K562 (cell line): ENCODE data around the gene ACTL6A. TPM values are rescaled to one million over a fixed set of nuclear protein-coding genes. Genes with fewer than 3 reads are reported as not detected.

Source experiments
- ATAC-seq: fragments of 200-7000 bp; cut with Tn5 transposase; 3 replicates; pipeline ENCODE4 v1.9.1; 2020; ENCODE audit warnings: moderate library complexity
- BruUV-seq: library from RNA; stranded (reverse); fragments of 400-500 nt; replicated peaks from 2 replicates; lab custom pipeline; 2021; lab: Mats Ljungman, UMichigan
- CTCF ChIA-PET: fragments of 300-600 bp; formaldehyde crosslinking; extraction: SDS; loops from one replicate; lab custom pipeline; 2021; ENCODE audit warnings: low intra/inter-chr PET ratio; lab: Yijun Ruan, JAX
- POLR2A ChIA-PET: fragments of 300-600, 350-650 bp; sonication (Branson Sonifier 250); formaldehyde crosslinking; extraction: SDS; loops from one replicate; lab custom pipeline; 2021; ENCODE audit warnings: antibody characterized with exemption, inconsistent platforms; lab: Yijun Ruan, JAX
- DNase-seq, 4 experiments: peaks; one replicate each; pipeline versions ENCODE4 v3.0.0 to v3.0.0-alpha.2; 2011 to 2018; ENCODE audit warnings: low spot score in 3 of 4, mixed read lengths in 3 of 4; ENCODE audit errors: extremely low read depth in 1 of 4
- FAIRE-seq: peaks from 2 replicates; lab custom pipeline; 2011; peaks lifted over from hg19 to GRCh38; lab: Jason Lieb, UNC
- H2AFZ ChIP-seq: 2 replicates; pipeline ENCODE4 v1.6.0; 2011; ENCODE audit warnings: low read depth, low read length, control low read depth, inconsistent platforms
- H3K27ac ChIP-seq: fragments of 200-600 bp; 3 replicates; pipeline ENCODE4 v1.8.0; 2011; ENCODE audit warnings: low read depth, mild to moderate bottlenecking, control low read depth, inconsistent platforms, low read length, moderate library complexity, mixed read lengths; ENCODE audit errors: extremely low read depth
- H3K27me3 ChIP-seq, 2 experiments: fragments of 300-600 bp in 1 of 2; 2 replicates in 1 of 2; 3 replicates in 1 of 2; pipeline versions ENCODE4 v1.6.0 to v1.8.0; 2011; ENCODE audit warnings: inconsistent platforms in 2 of 2, low read length in 2 of 2, mild to moderate bottlenecking in 1 of 2, mixed read lengths in 1 of 2, moderate library complexity in 1 of 2; ENCODE audit not compliant: control insufficient read depth in 2 of 2, insufficient read depth in 2 of 2
- H3K36me3 ChIP-seq: fragments of 300-600 bp; 3 replicates; pipeline ENCODE4 v1.8.0; 2011; ENCODE audit warnings: mild to moderate bottlenecking, low read length, inconsistent platforms; ENCODE audit not compliant: control insufficient read depth, insufficient read depth
- H3K4me1 ChIP-seq, 2 experiments: fragments of 200-600 bp in 1 of 2; replicated peaks in 1 of 2; 2 replicates in 1 of 2; 3 replicates in 1 of 2; pipeline versions ENCODE4 v1.5.1 to v1.8.0; 2011; ENCODE audit warnings: inconsistent platforms in 2 of 2, low read length in 2 of 2, mild to moderate bottlenecking in 1 of 2, mixed read lengths in 1 of 2, moderate library complexity in 1 of 2; ENCODE audit not compliant: control insufficient read depth in 2 of 2, insufficient read depth in 2 of 2
- H3K4me2 ChIP-seq: 2 replicates; pipeline ENCODE4 v1.6.1; 2011; ENCODE audit warnings: low read length, control low read depth, inconsistent platforms, mixed read lengths; ENCODE audit not compliant: insufficient read depth
- H3K4me3 ChIP-seq: fragments of 200-600 bp; sonication (generic), shearing (Covaris generic); 2 replicates; pipeline ENCODE4 v1.5.1; 2016; ENCODE audit warnings: control low read depth, inconsistent platforms
- H3K79me2 ChIP-seq: fragments of 200-600 bp; 3 replicates; pipeline ENCODE4 v1.8.0; 2011; ENCODE audit warnings: low read length, inconsistent platforms; ENCODE audit not compliant: control insufficient read depth, insufficient read depth
- H3K9ac ChIP-seq, 2 experiments: 2 replicates each; pipeline versions ENCODE4 v1.6.0 to v1.6.1; 2011; ENCODE audit warnings: low read depth in 2 of 2, low read length in 2 of 2, control low read depth in 1 of 2, inconsistent platforms in 1 of 2, mild to moderate bottlenecking in 1 of 2, mixed read lengths in 1 of 2; ENCODE audit not compliant: insufficient read depth in 1 of 2
- H3K9me1 ChIP-seq: one replicate; pipeline ENCODE4 v1.6.0; 2011; ENCODE audit warnings: inconsistent platforms, mild to moderate bottlenecking, low read length, moderate library complexity; ENCODE audit not compliant: control insufficient read depth, insufficient read depth
- H3K9me3 ChIP-seq: replicated peaks from 2 replicates; pipeline ENCODE4 v1.5.1; 2011; ENCODE audit warnings: low read depth, low read length, inconsistent platforms; ENCODE audit not compliant: control insufficient read depth, insufficient read depth
- H4K20me1 ChIP-seq: replicated peaks from 2 replicates; pipeline ENCODE4 v1.6.1; 2011; ENCODE audit warnings: low read length, inconsistent platforms, mixed read lengths; ENCODE audit not compliant: control insufficient read depth, insufficient read depth
- DMBX1 ChIP-seq: fragments of 250-450 bp; sonication (Bioruptor Pico); IDR thresholded peaks from 2 replicates; pipeline ENCODE4 v1.8.0; 2022; ENCODE audit warnings: inconsistent platforms, mild to moderate bottlenecking, moderate library complexity, borderline replicate concordance
- HDAC6 ChIP-seq: IDR thresholded peaks from 2 replicates; pipeline ENCODE4 v1.6.1; 2012; ENCODE audit warnings: low read depth, mild to moderate bottlenecking, control low read depth, inconsistent platforms, low read length, moderate library complexity
- HEY1 ChIP-seq: fragments of 250-450 bp; sonication (Bioruptor Pico); IDR thresholded peaks from 2 replicates; pipeline ENCODE4 v1.5.0; 2020; ENCODE audit warnings: mild to moderate bottlenecking, moderate library complexity, borderline replicate concordance
- MAFF ChIP-seq: IDR thresholded peaks from 2 replicates; pipeline ENCODE4 v1.6.1; 2012; ENCODE audit warnings: low read length, improper control_type of control experiment
- SFPQ ChIP-seq: fragments of 200-400 bp; formaldehyde crosslinking; IDR thresholded peaks from 2 replicates; pipeline ENCODE4 v1.6.1; 2017; ENCODE audit warnings: mild to moderate bottlenecking, low read depth, low read length, moderate library complexity
- TCF7L2 ChIP-seq: fragments of 150-350 bp; IDR thresholded peaks from 2 replicates; pipeline ENCODE4 v1.6.1; 2016; ENCODE audit warnings: low read depth, mild to moderate bottlenecking, low read length, moderate library complexity
- ZBTB5 ChIP-seq: fragments of 450-650 bp; IDR thresholded peaks from 2 replicates; pipeline ENCODE4 v1.6.1; 2017; ENCODE audit warnings: antibody characterized with exemption
- WGBS: fragments of 100-300 bp; shearing (Covaris generic); methylation state at CpG from one replicate; pipeline ENCODE4 v1.1.6; 2016; ENCODE audit warnings: low coverage, mixed read lengths; ENCODE audit not compliant: insufficient coverage; ENCODE audit errors: missing lambda C conversion rate; 5-methylcytosine and 5-hydroxymethylcytosine counted together
- in situ Hi-C: fragments of 300-500 bp; cut with MboI; formaldehyde crosslinking; loops from 4 replicates; pipeline ENCODE4 v1.15.0; 2018; ENCODE audit warnings: inconsistent platforms, mixed read lengths
- intact Hi-C: fragments of 100-400 bp; cut with micrococcal nuclease; formaldehyde crosslinking; loops from 2 replicates; pipeline ENCODE4 v1.14.2; 2022
- polyA plus RNA-seq, 8 experiments: library from polyadenylated mRNA; depleted of rRNA in 4 of 8; stranded (reverse) in 5 of 8; unstranded in 3 of 8; fragments of >200 nt; fragmentation: Nextera tagmentation in 2 of 8; fragmentation: Illumina TruSeq in 1 of 8; extraction: Ambion mirVana in 2 of 8; extraction: Trizol in 1 of 8; gene quantifications; 2 replicates each; pipeline versions ENCODE4 v1.2.1 to v1.2.3, GENCODE V29; 2011 to 2014; ENCODE audit warnings: inconsistent platforms in 1 of 8, missing spikeins in 1 of 8
- total RNA-seq, 7 experiments: library from RNA; depleted of rRNA in 6 of 7; stranded (reverse); fragments of >200 nt in 6 of 7; fragmentation: Illumina TruSeq in 2 of 7; extraction: Trizol in 2 of 7; gene quantifications; 2 replicates each; pipeline versions ENCODE4 v1.2.1 to v1.2.3, GENCODE V29; 2011 to 2021; ENCODE audit warnings: low replicate concordance in 1 of 7
- TF ChIP-seq, protein P1 (sequence below): fragments of 450-650 bp; formaldehyde crosslinking; IDR thresholded peaks from 2 replicates; pipeline ENCODE4 v1.4.0; 2020; ENCODE audit warnings: mild to moderate bottlenecking, moderate library complexity

Gene ACTL6A
- total and polyA plus RNA-seq, 9 of the 15 experiments (the other 6 are each of a cell fraction or from before 2014, with no cell fraction given), result 107 to 243 (median 157) TPM

DNA sequence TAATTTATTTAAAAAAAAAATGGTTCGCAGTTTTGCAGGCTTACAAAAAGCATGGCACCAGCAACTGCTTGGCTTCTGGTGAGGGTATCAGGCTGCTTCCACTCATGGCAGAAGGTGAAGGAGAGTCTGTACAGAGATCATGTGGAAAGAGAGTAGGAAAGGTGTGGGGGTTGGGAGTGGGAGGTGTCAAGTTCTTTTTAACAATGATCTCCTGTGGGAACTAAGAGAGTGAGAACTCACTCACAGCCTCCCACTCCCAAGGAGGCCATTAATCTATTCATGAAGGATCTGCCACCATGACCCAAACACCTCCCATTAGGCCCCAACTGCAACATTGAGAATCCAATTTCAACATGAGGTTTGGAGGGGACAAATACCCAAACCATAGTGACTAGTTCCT, 21.1 kb upstream of the ACTL6A start:
- no peaks in the 10 kb centered on the region for H3K79me2 ChIP-seq
- BruUV-seq, result no TSS peak
- no peak overlapping the region for H3K9ac ChIP-seq
- H3K9me3 ChIP-seq, result no peaks in the 10 kb centered on the region
- ChIA-PET POLR2A (interaction anchor here (0.6 to 1.3 kb wide), 3 partner anchors 12 to 1343 kb away, joined by 3 to 4 read pairs (median 3); partner anchors contain the start of gene ACTL6A), CTCF (no interaction called here)
- H2AFZ ChIP-seq, result no peak overlapping the region
- peaks cover 4 to 6% of the 10 kb centered on the region in 2 experiments; a peak in 3 of 5 replicates for H3K27me3 ChIP-seq
- no peak overlapping the region for H3K4me2 ChIP-seq
- intact Hi-C loops, result no loop called here
- in situ Hi-C loops, result no loop called here
- no peak for FAIRE-seq
- DNase-seq, result no peak
- H3K4me1 ChIP-seq, result peaks cover 0 to under 1% of the 10 kb centered on the region in 2 experiments; a peak in 2 of 5 replicates
- no peaks in the 10 kb centered on the region for H3K36me3 ChIP-seq
- WGBS, result 10% methylated on average over 1 of the region's 1 CpG
- ATAC-seq, result no peak
- no peaks in the 10 kb centered on the region for H4K20me1 ChIP-seq
- no peaks in the 10 kb centered on the region for H3K9me1 ChIP-seq
- TF ChIP-seq TCF7L2, result no peak
- no peak for TF ChIP-seq HEY1 (CRISPR knock-in tag)
- no peak for TF ChIP-seq MAFF
- TF ChIP-seq ZBTB5, result no peak
- no peak for TF ChIP-seq DMBX1 (CRISPR knock-in tag)
- TF ChIP-seq, protein P1, sequence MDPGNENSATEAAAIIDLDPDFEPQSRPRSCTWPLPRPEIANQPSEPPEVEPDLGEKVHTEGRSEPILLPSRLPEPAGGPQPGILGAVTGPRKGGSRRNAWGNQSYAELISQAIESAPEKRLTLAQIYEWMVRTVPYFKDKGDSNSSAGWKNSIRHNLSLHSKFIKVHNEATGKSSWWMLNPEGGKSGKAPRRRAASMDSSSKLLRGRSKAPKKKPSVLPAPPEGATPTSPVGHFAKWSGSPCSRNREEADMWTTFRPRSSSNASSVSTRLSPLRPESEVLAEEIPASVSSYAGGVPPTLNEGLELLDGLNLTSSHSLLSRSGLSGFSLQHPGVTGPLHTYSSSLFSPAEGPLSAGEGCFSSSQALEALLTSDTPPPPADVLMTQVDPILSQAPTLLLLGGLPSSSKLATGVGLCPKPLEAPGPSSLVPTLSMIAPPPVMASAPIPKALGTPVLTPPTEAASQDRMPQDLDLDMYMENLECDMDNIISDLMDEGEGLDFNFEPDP, result no peak
- TF ChIP-seq HDAC6, result no peak
- TF ChIP-seq SFPQ, result no peak
- TF ChIP-seq, all 486 proteins: peak for 0
- Histone ChIP-seq H3K4me3 (no peak overlapping the region), H3K27ac (no peak overlapping the region)
